DMS53 treated with DMSO at 0.1 percent for 48 hours (cell line): Measurements from ENCODE around the gene NKX1-1.

ENCODE experiments used
- DNase-seq: peaks from one replicate; lab custom pipeline; 2025; ENCODE audit not compliant: unreplicated experiment; lab: John Stamatoyannopoulos, UW

NKX1-1 gene

GRCh38 chr4:1362046-1362445 lies 44.2 kb downstream of the NKX1-1 start:
- DNase-seq: no peak

DNA sequence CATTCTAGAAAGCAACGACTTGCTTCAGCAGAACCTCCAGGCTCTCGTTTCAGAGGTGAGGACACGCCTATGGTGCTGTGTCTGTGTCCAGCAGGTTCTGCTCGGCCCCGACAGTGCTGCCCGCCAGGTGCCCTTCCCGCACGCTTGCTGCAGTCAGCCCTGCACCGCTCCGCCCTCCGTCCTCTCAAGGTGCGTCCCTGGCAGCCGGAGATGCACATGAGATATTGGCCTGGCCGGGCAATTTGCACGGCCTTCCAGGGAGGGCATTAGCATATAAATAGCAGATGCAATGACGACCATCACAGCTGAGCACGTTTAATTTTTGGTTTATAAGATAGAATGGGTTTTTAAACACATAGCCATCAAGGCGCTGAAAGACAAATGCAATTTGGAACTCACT lies 44.8 kb downstream of the NKX1-1 start:
- DNase-seq: no peak

DNA sequence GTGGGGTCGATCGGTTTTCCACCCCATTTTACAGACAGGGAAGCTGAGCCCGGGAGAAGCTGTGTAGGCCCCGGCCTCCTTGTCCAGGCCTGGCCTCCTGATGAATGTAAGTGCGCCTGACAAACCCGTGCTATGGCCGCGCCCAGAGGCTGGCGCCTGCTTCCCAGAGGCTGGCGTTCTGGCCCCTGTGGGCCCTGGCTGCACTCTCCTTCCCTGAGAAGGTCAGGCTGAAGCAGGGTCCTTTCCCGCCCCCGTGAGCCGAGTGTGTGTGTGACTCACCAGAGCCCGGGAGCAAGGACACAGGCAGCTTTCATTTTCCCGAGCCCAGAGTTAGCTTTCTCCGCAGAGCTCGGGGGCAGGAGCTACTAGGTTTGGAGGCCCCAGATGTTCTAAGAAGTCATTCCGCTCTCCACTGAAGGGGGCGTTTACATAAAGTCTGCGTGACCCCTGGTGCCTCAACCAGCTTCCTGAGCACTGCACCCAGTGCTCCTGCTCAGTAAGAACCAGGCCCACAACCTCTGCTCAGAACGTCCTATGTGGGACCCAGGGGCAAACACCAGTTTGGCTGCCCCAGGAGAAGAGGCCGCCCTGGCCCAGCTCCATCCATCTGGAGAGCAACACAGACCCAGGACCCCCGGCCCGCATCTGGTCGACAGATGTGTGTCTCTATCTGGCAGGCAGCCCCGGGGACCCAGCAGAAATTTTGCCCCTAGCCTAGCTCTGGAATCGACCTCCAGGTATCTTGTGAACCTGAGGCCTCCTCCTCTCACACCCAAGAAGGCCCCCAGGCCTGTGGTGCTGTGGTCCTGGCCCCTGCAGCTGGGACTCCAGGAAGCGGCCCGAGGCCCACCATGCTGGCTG lies 45.6 kb downstream of the NKX1-1 start:
- no peak for DNase-seq

DNA sequence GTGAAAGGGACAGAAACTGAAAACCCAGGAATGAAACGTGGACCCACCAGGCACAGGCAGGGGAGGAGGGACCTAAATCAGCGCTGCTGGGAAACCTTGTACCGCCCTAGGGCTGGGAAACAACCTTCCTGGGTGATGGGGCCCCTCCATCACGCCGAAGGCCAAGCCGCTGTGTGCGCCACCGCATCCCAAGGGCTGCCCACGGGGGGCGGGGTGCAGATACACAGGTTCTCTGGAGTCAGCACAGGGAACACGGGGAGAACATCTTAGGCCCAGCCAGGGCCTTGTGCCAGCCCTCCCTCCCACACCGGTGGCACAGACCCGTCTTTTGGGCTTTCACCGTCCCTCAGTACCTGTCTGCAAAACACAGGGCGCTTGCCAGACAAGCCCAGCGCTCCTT lies 46.3 kb downstream of the NKX1-1 start:
- DNase-seq: no peak

DNA sequence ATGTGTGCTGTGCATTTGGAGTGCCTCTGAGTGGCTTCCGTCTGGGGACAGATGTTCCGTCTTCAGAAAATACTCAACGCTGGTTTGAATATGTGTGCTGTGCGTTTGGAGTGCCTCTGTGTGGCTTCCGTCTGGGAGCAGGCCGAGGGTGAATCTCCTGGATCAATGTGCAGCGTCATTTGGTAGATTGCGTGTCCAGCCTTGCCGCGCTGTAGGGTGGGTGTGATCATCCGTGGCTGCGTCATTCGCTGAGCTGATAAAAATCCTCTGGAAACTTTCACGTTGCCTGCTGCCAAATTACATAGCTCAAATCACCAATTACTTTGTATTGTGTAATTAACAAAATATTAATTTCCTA lies 47.1 kb downstream of the NKX1-1 start:
- no peak for DNase-seq

- DNase-seq: no peak
Measured at GRCh38 chr4:1358421-1359143, 47.7 kb downstream of the NKX1-1 start.

- DNase-seq: no peak
Measured at GRCh38 chr4:1357356-1358248, 48.6 kb downstream of the NKX1-1 start.

DNA sequence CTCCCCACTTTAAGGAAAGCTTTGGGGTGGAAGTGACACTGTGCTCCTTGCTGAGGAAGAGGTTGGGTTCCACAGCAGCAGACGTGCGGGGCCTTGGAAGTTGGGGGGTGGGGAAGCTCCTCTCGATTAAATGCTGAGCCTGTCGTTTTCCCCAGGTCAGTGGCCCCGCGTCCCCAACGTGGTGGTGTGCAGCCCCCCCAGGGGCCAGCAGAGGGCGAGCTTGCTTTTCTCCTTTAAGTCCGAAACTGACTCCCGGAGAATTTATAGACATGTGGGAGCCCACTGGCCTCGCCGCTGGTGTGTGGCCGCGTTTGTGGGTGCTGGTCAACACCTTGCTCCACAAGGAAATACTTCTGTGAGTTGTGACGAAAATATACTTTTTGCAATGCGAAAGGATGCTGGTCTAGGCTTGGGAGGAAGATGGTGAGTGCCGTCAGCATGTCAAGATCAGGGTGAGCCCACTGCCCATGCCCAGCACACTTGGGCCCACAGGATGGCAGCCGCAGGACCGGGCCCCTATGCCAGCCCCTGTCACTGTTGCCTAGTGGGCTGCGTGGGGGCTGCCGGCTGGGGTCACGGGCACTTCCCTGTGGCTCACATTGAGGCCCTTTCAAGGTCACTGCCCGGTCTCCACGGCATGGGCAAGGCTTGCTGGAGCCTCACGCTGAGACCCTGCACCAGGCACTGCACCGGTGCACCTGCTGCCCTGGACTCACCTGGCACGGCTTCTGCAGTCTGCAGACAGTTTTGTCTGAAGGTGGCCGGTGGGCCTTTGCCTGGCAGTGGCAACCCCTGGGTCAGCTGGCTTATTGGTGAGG lies 49.9 kb downstream of the NKX1-1 start:
- DNase-seq: no peak

DNA sequence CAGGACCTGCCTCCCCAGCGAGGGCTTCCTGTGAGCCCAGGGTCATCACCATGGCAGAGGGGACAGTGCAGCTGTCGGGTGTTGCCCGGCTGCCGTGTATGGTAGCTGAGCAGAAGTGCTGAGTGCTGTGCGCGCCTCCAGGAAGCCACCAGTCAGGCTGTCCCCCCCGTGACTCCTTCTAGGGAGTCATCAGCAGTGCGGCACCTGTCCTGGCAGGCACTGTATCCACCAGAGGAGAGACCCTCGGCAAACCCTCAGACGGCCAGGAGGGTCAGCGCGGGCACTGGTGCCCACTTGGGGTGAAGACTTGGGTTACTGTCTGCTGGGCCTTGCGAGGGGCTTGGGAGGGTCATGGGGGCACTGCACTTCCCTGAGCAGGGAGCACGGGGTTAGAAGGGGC lies 50.9 kb downstream of the NKX1-1 start:
- no peak for DNase-seq

GRCh38 chr4:1354983-1355275 lies 51.3 kb downstream of the NKX1-1 start:
- DNase-seq: no peak

- no peak for DNase-seq
Measured at GRCh38 chr4:1354136-1354982, 51.9 kb downstream of the NKX1-1 start.

GRCh38 chr4:1353186-1354055 lies 52.8 kb downstream of the NKX1-1 start:
- no peak for DNase-seq
